Ectodermal cell (in vitro differentiated cells): ENCODE results near the gene MEI1. TPM values are rescaled to one million over a fixed set of nuclear protein-coding genes. Genes with fewer than 3 reads are reported as not detected.

Experiments
- H3K27ac ChIP-seq: 2 replicates; pipeline ENCODE4 v1.7.0; 2013; ENCODE audit warnings: mild to moderate bottlenecking, low read depth, low read length; ENCODE audit not compliant: insufficient read depth, poor library complexity, severe bottlenecking
- H3K27me3 ChIP-seq: 2 replicates; pipeline ENCODE4 v1.7.0; 2013; ENCODE audit warnings: mild to moderate bottlenecking, low read length; ENCODE audit not compliant: insufficient read depth, control insufficient read depth, poor library complexity, severe bottlenecking
- H3K36me3 ChIP-seq: one replicate; pipeline ENCODE4 v1.7.0; 2013; ENCODE audit warnings: low read length; ENCODE audit not compliant: control insufficient read depth, insufficient read depth
- H3K4me1 ChIP-seq: one replicate; pipeline ENCODE4 v1.7.0; 2013; ENCODE audit warnings: low read length; ENCODE audit not compliant: control insufficient read depth, insufficient read depth
- H3K4me3 ChIP-seq: 2 replicates; pipeline ENCODE4 v1.7.0; 2013; ENCODE audit warnings: low read depth, low read length, control low read depth; ENCODE audit not compliant: insufficient read depth
- H3K9me3 ChIP-seq: 2 replicates; pipeline ENCODE4 v1.7.0; 2013; ENCODE audit warnings: mild to moderate bottlenecking, low read length, moderate library complexity; ENCODE audit not compliant: control insufficient read depth
- WGBS, 2 experiments: methylation state at CpG; one replicate each; pipeline ENCODE4 v1.1.7; 2013; ENCODE audit warnings: missing lambda C conversion rate in 2 of 2; 5-methylcytosine and 5-hydroxymethylcytosine counted together
- polyA plus RNA-seq, 4 experiments: library from polyadenylated mRNA; stranded (reverse); fragments of 50-300 nt; gene quantifications; one replicate each; pipeline ENCODE4 v1.2.3, GENCODE V29; 2013

Gene MEI1
- polyA plus RNA-seq (2013, experiment 1 of 4), result 0.83 TPM
- polyA plus RNA-seq (2013, experiment 2 of 4), result 1.1 TPM
- 0.59 TPM for polyA plus RNA-seq (2013, experiment 3 of 4)
- polyA plus RNA-seq (2013, experiment 4 of 4), result 0.61 TPM

GRCh38 chr22:41699264-41700107 lies at the start of gene MEI1:
MEI1 (plus strand) TSS chr22:41699503; CDS start chr22:41699539, 36 bp downstream.
- Histone ChIP-seq H3K27ac (no peak within 1 kb of the TSS), H3K4me1 (peaks cover 16% of the 10 kb centered on the region), H3K4me3 (no peak within 1 kb of the TSS), H3K36me3 (no peaks in the 10 kb centered on the region), H3K9me3 (no peaks in the 10 kb centered on the region), H3K27me3 (no peaks in the 10 kb centered on the region)
- 96% methylated on average over 69 of the region's 69 CpGs for WGBS, 2 experiments

- Histone ChIP-seq H3K4me1 (no peaks in the 10 kb centered on the region), H3K9me3 (no peaks in the 10 kb centered on the region), H3K27me3 (no peaks in the 10 kb centered on the region), H3K27ac (no peak overlapping the region), H3K4me3 (no peak overlapping the region), H3K36me3 (peaks cover 54% of the 10 kb centered on the region)
- WGBS, 2 experiments, result 76 to 97% methylated on average over 1 of the region's 1 CpG
Measured at GRCh38 chr22:41650229-41650628, 49.1 kb upstream of the MEI1 start.

- H3K9me3 ChIP-seq, result no peaks in the 10 kb centered on the region
- no peak overlapping the region for H3K4me3 ChIP-seq
- no peak overlapping the region for H3K27ac ChIP-seq
- peaks cover 54% of the 10 kb centered on the region for H3K36me3 ChIP-seq
- no peaks in the 10 kb centered on the region for H3K27me3 ChIP-seq
- 96 to 97% methylated on average over 11 of the region's 11 CpGs for WGBS, 2 experiments
- H3K4me1 ChIP-seq, result no peaks in the 10 kb centered on the region
Measured at GRCh38 chr22:41650821-41651220, 48.5 kb upstream of the MEI1 start.

GRCh38 chr22:41654322-41654721 lies 45.0 kb upstream of the MEI1 start:
- Histone ChIP-seq H3K36me3 (peaks cover 65% of the 10 kb centered on the region), H3K4me3 (no peak overlapping the region), H3K4me1 (no peaks in the 10 kb centered on the region), H3K27me3 (no peaks in the 10 kb centered on the region), H3K27ac (no peak overlapping the region), H3K9me3 (no peaks in the 10 kb centered on the region)
- WGBS, 2 experiments, result 96 to 98% methylated on average over 3 of the region's 3 CpGs

GRCh38 chr22:41656556-41656955 lies 42.7 kb upstream of the MEI1 start:
- Histone ChIP-seq H3K9me3 (no peaks in the 10 kb centered on the region), H3K36me3 (peaks cover 72% of the 10 kb centered on the region), H3K27ac (no peak overlapping the region), H3K4me1 (no peaks in the 10 kb centered on the region), H3K4me3 (no peak overlapping the region), H3K27me3 (no peaks in the 10 kb centered on the region)
- whole genome bisulfite sequencing, 2 experiments, result 93 to 97% methylated on average over 5 of the region's 5 CpGs

GRCh38 chr22:41657709-41658108 lies 41.6 kb upstream of the MEI1 start:
- no peak overlapping the region for H3K4me3 ChIP-seq
- H3K36me3 ChIP-seq, result peaks cover 79% of the 10 kb centered on the region
- no peaks in the 10 kb centered on the region for H3K4me1 ChIP-seq
- no peak overlapping the region for H3K27ac ChIP-seq
- no peaks in the 10 kb centered on the region for H3K9me3 ChIP-seq
- 95 to 96% methylated on average over 6 of the region's 6 CpGs for WGBS, 2 experiments
- no peaks in the 10 kb centered on the region for H3K27me3 ChIP-seq

GRCh38 chr22:41658869-41659268 lies 40.4 kb upstream of the MEI1 start:
- 95 to 98% methylated on average over 16 of the region's 17 CpGs for WGBS, 2 experiments
- H3K36me3 ChIP-seq, result peaks cover 76% of the 10 kb centered on the region

GRCh38 chr22:41659941-41660340 lies 39.4 kb upstream of the MEI1 start:
- no peaks in the 10 kb centered on the region for H3K9me3 ChIP-seq
- H3K4me1 ChIP-seq, result no peaks in the 10 kb centered on the region
- H3K27me3 ChIP-seq, result no peaks in the 10 kb centered on the region
- peaks cover 73% of the 10 kb centered on the region for H3K36me3 ChIP-seq
- whole genome bisulfite sequencing, 2 experiments, result 96 to 100% methylated on average over 1 of the region's 1 CpG
- H3K27ac ChIP-seq, result no peak overlapping the region
- H3K4me3 ChIP-seq, result no peak overlapping the region

More at GRCh38 chr22:41658869-41659268, 40.4 kb upstream of the MEI1 start:
- Histone ChIP-seq H3K9me3 (no peaks in the 10 kb centered on the region), H3K27ac (no peak overlapping the region), H3K4me3 (no peak overlapping the region), H3K4me1 (no peaks in the 10 kb centered on the region), H3K27me3 (no peaks in the 10 kb centered on the region)

- Histone ChIP-seq H3K27ac (no peak overlapping the region), H3K9me3 (no peaks in the 10 kb centered on the region), H3K36me3 (peaks cover 71% of the 10 kb centered on the region), H3K27me3 (no peaks in the 10 kb centered on the region), H3K4me3 (no peak overlapping the region), H3K4me1 (no peaks in the 10 kb centered on the region)
- 93 to 95% methylated on average over 3 of the region's 3 CpGs for WGBS, 2 experiments
Measured at GRCh38 chr22:41660416-41660815, 38.9 kb upstream of the MEI1 start.

- Histone ChIP-seq H3K36me3 (peaks cover 71% of the 10 kb centered on the region), H3K27ac (no peak overlapping the region), H3K9me3 (no peaks in the 10 kb centered on the region), H3K4me1 (no peaks in the 10 kb centered on the region), H3K4me3 (no peak overlapping the region), H3K27me3 (no peaks in the 10 kb centered on the region)
- 91 to 98% methylated on average over 3 of the region's 3 CpGs for WGBS, 2 experiments
Measured at GRCh38 chr22:41661088-41661487, 38.2 kb upstream of the MEI1 start.
